GM12872 (cell line): ENCODE results near the gene ASB2.
A peak's percentile ranks its signal among the peaks of the same experiment; 100 is the strongest.

Experiments
- CTCF ChIP-seq: IDR thresholded peaks from 3 replicates; pipeline ENCODE4 v1.5.1; 2011; ENCODE audit warnings: low read depth, mild to moderate bottlenecking, low read length, moderate library complexity; ENCODE audit not compliant: insufficient read depth

The ASB2 gene

GRCh38 chr14:93936926-93937325 is 39.4 kb downstream of the ASB2 start:
- TF ChIP-seq CTCF = no peak

GRCh38 chr14:93936245-93936644 is 40.1 kb downstream of the ASB2 start:
- TF ChIP-seq CTCF = peak; percentile 83

- no peak for TF ChIP-seq CTCF
Measured at GRCh38 chr14:93935213-93935612, 41.2 kb downstream of the ASB2 start.

- no peak for TF ChIP-seq CTCF
Measured at GRCh38 chr14:93932642-93933041, 43.7 kb downstream of the ASB2 start.

GRCh38 chr14:93930989-93931307 is 45.4 kb downstream of the ASB2 start:
- no peak for TF ChIP-seq CTCF

GRCh38 chr14:93930296-93930988 is 45.9 kb downstream of the ASB2 start:
- no peak for TF ChIP-seq CTCF

GRCh38 chr14:93929657-93930056 is 46.7 kb downstream of the ASB2 start:
- no peak for TF ChIP-seq CTCF

GRCh38 chr14:93929048-93929535 is 47.3 kb downstream of the ASB2 start:
- no peak for TF ChIP-seq CTCF
